Measurements from ENCODE around the gene TOX2.

GRCh38 chr20:43921227-43921780 lies 6.7 kb downstream of the TOX2 start:
- no peak for TF ChIP-seq CTCF (IDR thresholded peaks at IDR 0.05)
- TF ChIP-seq POLR2AphosphoS5 (IDR thresholded peaks at IDR 0.05; ENCODE audit: low read depth, low read length), result no peak

Measured in Panc1 (cell line).